B cell (primary cell): ENCODE results near the gene PRDX1. TPM values are rescaled to one million over a fixed set of nuclear protein-coding genes. Genes with fewer than 3 reads are reported as not detected.
"Not testable (repeated sequence)": the region's sequence is repeated elsewhere in the genome, so short reads cannot be mapped to it uniquely, and the experiment has no call there.

ENCODE experiments used
- ATAC-seq: fragments of 200-7000 bp; cut with Tn5 transposase; one replicate; pipeline ENCODE4 v1.10.0; 2021; ENCODE audit warnings: low read depth, mild to moderate bottlenecking, moderate number of reproducible peaks, moderate library complexity
- CTCF ChIA-PET: fragments of 350-600 bp; sonication (Branson Sonifier 250); formaldehyde crosslinking; loops from one replicate; lab custom pipeline; 2021; ENCODE audit warnings: antibody characterized with exemption, inconsistent platforms; lab: Charles Lee
- POLR2A ChIA-PET: fragments of 350-600 bp; sonication (Branson Sonifier 250); formaldehyde crosslinking; loops from one replicate; lab custom pipeline; 2021; ENCODE audit warnings: antibody characterized with exemption; lab: Charles Lee
- DNase-seq: peaks from one replicate; pipeline ENCODE4 v3.0.0; 2013
- H2AFZ ChIP-seq: 2 replicates; pipeline ENCODE4 v1.6.1; 2012; ENCODE audit warnings: mild to moderate bottlenecking, low read depth, low read length; ENCODE audit not compliant: insufficient read depth, poor library complexity, severe bottlenecking
- H3K27ac ChIP-seq, 2 donors: 1 replicate in 1 of 2; 2 replicates in 1 of 2; pipeline ENCODE4 v1.5.1; 2012 to 2013; ENCODE audit warnings: low read length in 2 of 2, mild to moderate bottlenecking in 2 of 2, moderate library complexity in 1 of 2
- H3K27me3 ChIP-seq, 4 experiments: fragments of 200-600 bp in 1 of 4; sonication (generic) in 1 of 4; replicated peaks in 1 of 4; 1 replicate in 2 of 4; 2 replicates in 2 of 4; pipeline versions ENCODE4 v1.6.1 to v1.7.0; 2013 to 2016; ENCODE audit warnings: low read length in 3 of 4, mild to moderate bottlenecking in 2 of 4, mixed read lengths in 1 of 4, moderate library complexity in 1 of 4; ENCODE audit not compliant: insufficient read depth in 4 of 4, control insufficient read depth in 3 of 4; ENCODE audit errors: control extremely low read depth in 1 of 4
- H3K36me3 ChIP-seq, 2 experiments: replicated peaks in 1 of 2; 1 replicate in 1 of 2; 2 replicates in 1 of 2; pipeline versions ENCODE4 v1.6.1 to v1.7.1; 2013; ENCODE audit warnings: low read length in 1 of 2; ENCODE audit not compliant: insufficient read depth in 2 of 2, control insufficient read depth in 1 of 2; ENCODE audit errors: control extremely low read depth in 1 of 2, extremely low read depth in 1 of 2
- H3K4me1 ChIP-seq, 2 donors: fragments of 200-600 bp in 1 of 2; sonication (generic) in 1 of 2; 1 replicate in 1 of 2; 2 replicates in 1 of 2; pipeline versions ENCODE4 v1.5.1 to v1.6.1; 2013 to 2017; ENCODE audit warnings: low read length in 2 of 2; ENCODE audit not compliant: control insufficient read depth in 2 of 2, insufficient read depth in 2 of 2
- H3K4me2 ChIP-seq: replicated peaks from 2 replicates; pipeline ENCODE3; 2012; ENCODE audit warnings: mild to moderate bottlenecking, low read depth, low read length; ENCODE audit not compliant: poor library complexity, severe bottlenecking
- H3K4me3 ChIP-seq, 5 experiments: fragments of 200-600 bp in 1 of 5; sonication (generic) in 1 of 5; 1 replicate in 3 of 5; 2 replicates in 2 of 5; pipeline versions ENCODE4 v1.5.1 to v1.7.0; 2011 to 2016; ENCODE audit warnings: low read length in 4 of 5, mild to moderate bottlenecking in 4 of 5, low read depth in 2 of 5, control low read depth in 1 of 5, moderate library complexity in 1 of 5; ENCODE audit not compliant: insufficient read depth in 1 of 5; ENCODE audit errors: control extremely low read depth in 1 of 5, extremely low read depth in 1 of 5
- H3K79me2 ChIP-seq: fragments of 200-600 bp; sonication (generic); one replicate; pipeline ENCODE4 v1.6.0; 2016; ENCODE audit warnings: low read length; ENCODE audit not compliant: control insufficient read depth, insufficient read depth
- H3K9ac ChIP-seq: fragments of 200-600 bp; sonication (generic); 2 replicates; pipeline ENCODE4 v1.6.1; 2017; ENCODE audit warnings: mild to moderate bottlenecking, low read length, moderate library complexity
- H3K9me3 ChIP-seq, 3 donors: one replicate each; pipeline versions ENCODE4 v1.6.1 to v1.7.1; 2013; ENCODE audit warnings: low read length in 2 of 3; ENCODE audit not compliant: control insufficient read depth in 2 of 3, insufficient read depth in 1 of 3; ENCODE audit errors: control extremely low read depth in 1 of 3
- H4K20me1 ChIP-seq: 2 replicates; pipeline ENCODE4 v1.6.0; 2012; ENCODE audit warnings: mild to moderate bottlenecking, low read length; ENCODE audit not compliant: insufficient read depth, control insufficient read depth, poor library complexity, severe bottlenecking
- H3K27ac Mint-ChIP-seq: one replicate; pipeline ENCODE4 v1.8.0; 2021; ENCODE audit warnings: mixed read lengths
- H3K27me3 Mint-ChIP-seq: one replicate; pipeline ENCODE4 v1.8.0; 2021; ENCODE audit warnings: mixed read lengths
- H3K4me1 Mint-ChIP-seq: one replicate; pipeline ENCODE4 v1.8.0; 2021; ENCODE audit warnings: mixed read lengths
- H3K4me3 Mint-ChIP-seq: one replicate; pipeline ENCODE4 v1.8.0; 2021; ENCODE audit warnings: mixed read lengths
- H3K9me3 Mint-ChIP-seq: one replicate; pipeline ENCODE4 v1.8.0; 2022; ENCODE audit warnings: mixed read lengths; ENCODE audit not compliant: insufficient read depth
- CTCF ChIP-seq: fragments of 200-600 bp; IDR thresholded peaks from one replicate; pipeline ENCODE4 v1.8.0; 2022; ENCODE audit warnings: antibody characterized with exemption, mild to moderate bottlenecking
- EZH2 ChIP-seq: IDR thresholded peaks from 2 replicates; pipeline ENCODE4 v1.6.1; 2012; ENCODE audit warnings: borderline replicate concordance, low read depth, mild to moderate bottlenecking, moderate library complexity, low read length; ENCODE audit not compliant: insufficient read depth, poor library complexity, severe bottlenecking
- WGBS: methylation state at CpG from one replicate; pipeline ENCODE4 v1.1.5; 2013; ENCODE audit warnings: missing lambda C conversion rate; ENCODE audit not compliant: insufficient coverage; 5-methylcytosine and 5-hydroxymethylcytosine counted together
- intact Hi-C: fragments of 100-400 bp; cut with micrococcal nuclease; formaldehyde crosslinking; loops from one replicate; pipeline ENCODE4 v1.10.0; 2022
- polyA plus RNA-seq: library from polyadenylated mRNA; depleted of rRNA; stranded (reverse); fragments of >200 nt; gene quantifications from 2 replicates; pipeline ENCODE4 v1.2.3, GENCODE V29; 2012
- total RNA-seq, 2 donors: library from RNA; stranded (reverse); fragments of 120-200 nt in 1 of 2; gene quantifications; 1 replicate in 1 of 2; 2 replicates in 1 of 2; pipeline versions ENCODE4 v1.2.3 to v1.2.4, GENCODE V29; 2013 to 2022

The PRDX1 gene
- total and polyA plus RNA-seq, 2 donors (not counting 1 experiment from before 2014, with no cell fraction given) = 56.4 to 104 TPM

- TF ChIP-seq CTCF = no peak
- TF ChIP-seq EZH2 = no peak
- peaks cover 28% of the 10 kb centered on the region in 2 donors for H3K4me1 ChIP-seq
- peak overlapping the region; percentile 42 to 80 for H3K27ac ChIP-seq
- ATAC-seq (no peak), DNase-seq (no peak)
- H3K4me2 ChIP-seq = peak overlapping the region; percentile 84
- peak overlapping the region; percentile 80 for H3K9ac ChIP-seq
- H3K9me3 Mint-ChIP-seq = no peaks in the 10 kb centered on the region
- peak overlapping the region; percentile 86 for H2AFZ ChIP-seq
- POLR2A ChIA-PET = interaction anchor here (0.6 to 4.0 kb wide), 9 partner anchors 9 to 768 kb away, joined by 4 to 33 read pairs (median 12); partner anchors contain the start of genes CCDC163, MMACHC, MUTYH and TOE1
- peaks cover 10% of the 10 kb centered on the region for H4K20me1 ChIP-seq
- H3K27me3 Mint-ChIP-seq = no peaks in the 10 kb centered on the region
- peak overlapping the region; percentile 67 to 88 (median 83) for H3K4me3 ChIP-seq
- H3K4me3 Mint-ChIP-seq = no peak overlapping the region
- intact Hi-C loops = loop anchor here (2.0 to 5.0 kb wide), 3 partner anchors 689 to 1133 kb away; partner anchors contain the start of genes ERI3, PLK3 and RNU5D-1
- CTCF ChIA-PET = interaction anchor here (0.6 to 11.0 kb wide), 17 partner anchors 10 to 706 kb away, joined by 3 to 478 read pairs (median 16); partner anchors contain the start of genes CCDC163, HECTD3, MMACHC and UROD
- peaks cover 53% of the 10 kb centered on the region for H3K79me2 ChIP-seq
- peaks cover 0 to 12% of the 10 kb centered on the region in 2 experiments for H3K36me3 ChIP-seq
- no peak overlapping the region for H3K27ac Mint-ChIP-seq
- H3K27me3 ChIP-seq = no peaks in the 10 kb centered on the region
- no peaks in the 10 kb centered on the region for H3K9me3 ChIP-seq
- WGBS = 1% methylated on average over 16 of the region's 17 CpGs
- H3K4me1 Mint-ChIP-seq = peaks cover 22% of the 10 kb centered on the region
Observed at GRCh38 chr1:45490121-45490625, 31.5 kb downstream of the PRDX1 start.

- H3K9me3 Mint-ChIP-seq, H3K36me3 ChIP-seq, intact Hi-C loops, H3K27ac ChIP-seq, H3K4me3 Mint-ChIP-seq, H3K9me3 ChIP-seq, H3K27me3 Mint-ChIP-seq, H3K27me3 ChIP-seq, DNase-seq, ATAC-seq: not testable (repeated sequence)
- H3K4me1 ChIP-seq = peaks cover 28% of the 10 kb centered on the region in 2 donors
- H2AFZ ChIP-seq = peak overlapping the region; percentile 86
- ChIA-PET POLR2A (interaction anchor here (0.6 kb wide), 1 partner anchor 69 kb away, joined by 8 read pairs; no protein-coding TSS in a partner anchor), CTCF (interaction anchor here (0.6 to 11.0 kb wide), 12 partner anchors 19 to 705 kb away, joined by 3 to 478 read pairs (median 4); partner anchors contain the start of gene HECTD3)
- peak overlapping the region; percentile 84 for H3K4me2 ChIP-seq
- peak overlapping the region; percentile 80 for H3K9ac ChIP-seq
- 74% methylated on average over 11 of the region's 14 CpGs for WGBS
- H3K79me2 ChIP-seq = peaks cover 55% of the 10 kb centered on the region
- Mint-ChIP-seq H3K27ac (peak overlapping the region; percentile 38), H3K4me1 (peaks cover 22% of the 10 kb centered on the region)
- H4K20me1 ChIP-seq = peaks cover 10% of the 10 kb centered on the region
- peak overlapping the region in 3 of 5 experiments; percentile 83 to 88 (median 84) for H3K4me3 ChIP-seq
Observed at GRCh38 chr1:45489379-45489778, 32.3 kb downstream of the PRDX1 start.
